ENCODE measurements around the gene NFE2L2.

DNA sequence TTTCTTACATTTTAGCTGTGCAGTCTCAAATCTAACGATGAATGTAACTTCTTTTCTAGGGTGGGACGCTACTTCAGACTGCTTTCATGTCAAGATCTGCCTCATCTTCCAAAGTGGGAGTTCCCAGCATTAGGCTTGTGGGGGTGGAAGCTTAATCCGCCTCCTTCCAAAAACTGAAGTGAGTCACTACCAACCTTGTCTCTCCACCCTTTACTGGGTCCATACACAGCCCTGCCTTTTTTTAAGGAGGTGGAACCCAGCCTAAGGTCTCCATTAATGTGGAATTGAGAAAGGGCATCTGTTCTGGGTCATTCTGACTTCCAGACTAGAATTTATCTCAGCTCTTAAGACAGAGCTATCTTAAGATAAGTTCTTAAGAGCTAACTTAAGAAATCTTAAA, 42.0 kb upstream of the NFE2L2 start:
- TF ChIP-seq, protein P1, sequence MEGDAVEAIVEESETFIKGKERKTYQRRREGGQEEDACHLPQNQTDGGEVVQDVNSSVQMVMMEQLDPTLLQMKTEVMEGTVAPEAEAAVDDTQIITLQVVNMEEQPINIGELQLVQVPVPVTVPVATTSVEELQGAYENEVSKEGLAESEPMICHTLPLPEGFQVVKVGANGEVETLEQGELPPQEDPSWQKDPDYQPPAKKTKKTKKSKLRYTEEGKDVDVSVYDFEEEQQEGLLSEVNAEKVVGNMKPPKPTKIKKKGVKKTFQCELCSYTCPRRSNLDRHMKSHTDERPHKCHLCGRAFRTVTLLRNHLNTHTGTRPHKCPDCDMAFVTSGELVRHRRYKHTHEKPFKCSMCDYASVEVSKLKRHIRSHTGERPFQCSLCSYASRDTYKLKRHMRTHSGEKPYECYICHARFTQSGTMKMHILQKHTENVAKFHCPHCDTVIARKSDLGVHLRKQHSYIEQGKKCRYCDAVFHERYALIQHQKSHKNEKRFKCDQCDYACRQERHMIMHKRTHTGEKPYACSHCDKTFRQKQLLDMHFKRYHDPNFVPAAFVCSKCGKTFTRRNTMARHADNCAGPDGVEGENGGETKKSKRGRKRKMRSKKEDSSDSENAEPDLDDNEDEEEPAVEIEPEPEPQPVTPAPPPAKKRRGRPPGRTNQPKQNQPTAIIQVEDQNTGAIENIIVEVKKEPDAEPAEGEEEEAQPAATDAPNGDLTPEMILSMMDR (IDR thresholded peaks at IDR 0.05; ENCODE audit: insufficient read depth, low read depth, low read length), result no peak
- TF ChIP-seq EZH2 (IDR thresholded peaks at IDR 0.05; ENCODE audit: insufficient read depth, low read length), result no peak

All from astrocyte (in vitro differentiated cells and primary cell).